GM23338 (cell line): Measurements from ENCODE around the gene KXD1.

ENCODE experiments used
- CREB1 ChIP-seq: fragments of 250-450 bp; sonication (Bioruptor Pico); IDR thresholded peaks from 2 replicates; pipeline ENCODE4 v1.5.0; 2020; ENCODE audit warnings: low read depth, mild to moderate bottlenecking, moderate library complexity
- EZH2 ChIP-seq: fragments of 200-600 bp; sonication (generic); IDR thresholded peaks from one replicate; pipeline ENCODE4 v1.8.0; 2017; ENCODE audit warnings: antibody characterized with exemption, mild to moderate bottlenecking, low read depth; ENCODE audit not compliant: unreplicated experiment
- EZH2phosphoT487 ChIP-seq: fragments of 200-600 bp; sonication (generic); IDR thresholded peaks from one replicate; pipeline ENCODE4 v1.8.1; 2018; ENCODE audit warnings: antibody characterized with exemption; ENCODE audit not compliant: unreplicated experiment
- JUNB ChIP-seq: IDR thresholded peaks from one replicate; pipeline ENCODE4 v1.6.1; 2016; ENCODE audit warnings: antibody characterized with exemption; ENCODE audit not compliant: unreplicated experiment
- POLR2AphosphoS5 ChIP-seq: IDR thresholded peaks from 2 replicates; pipeline ENCODE4 v1.6.1; 2016; ENCODE audit warnings: antibody characterized with exemption, low read depth
- ZNF331 ChIP-seq: fragments of 250-450 bp; sonication (Bioruptor Pico); IDR thresholded peaks from 2 replicates; pipeline ENCODE4 v1.5.0; 2020; ENCODE audit warnings: low read depth, mild to moderate bottlenecking, moderate library complexity
- TF ChIP-seq, protein P1 (sequence below), 2 experiments: fragments of 200-600 bp in 1 of 2; sonication (generic) in 1 of 2; conservative IDR thresholded peaks; 2 replicates each; pipeline versions ENCODE4 v1.5.1 to v1.6.1; 2016 to 2017; ENCODE audit warnings: antibody characterized with exemption in 2 of 2, low read depth in 2 of 2, mild to moderate bottlenecking in 2 of 2, moderate library complexity in 1 of 2
- TF ChIP-seq, protein P2 (sequence below): IDR thresholded peaks from one replicate; pipeline ENCODE4 v1.6.1; 2018; ENCODE audit warnings: antibody characterized with exemption; ENCODE audit not compliant: unreplicated experiment

- TF ChIP-seq, protein P1, sequence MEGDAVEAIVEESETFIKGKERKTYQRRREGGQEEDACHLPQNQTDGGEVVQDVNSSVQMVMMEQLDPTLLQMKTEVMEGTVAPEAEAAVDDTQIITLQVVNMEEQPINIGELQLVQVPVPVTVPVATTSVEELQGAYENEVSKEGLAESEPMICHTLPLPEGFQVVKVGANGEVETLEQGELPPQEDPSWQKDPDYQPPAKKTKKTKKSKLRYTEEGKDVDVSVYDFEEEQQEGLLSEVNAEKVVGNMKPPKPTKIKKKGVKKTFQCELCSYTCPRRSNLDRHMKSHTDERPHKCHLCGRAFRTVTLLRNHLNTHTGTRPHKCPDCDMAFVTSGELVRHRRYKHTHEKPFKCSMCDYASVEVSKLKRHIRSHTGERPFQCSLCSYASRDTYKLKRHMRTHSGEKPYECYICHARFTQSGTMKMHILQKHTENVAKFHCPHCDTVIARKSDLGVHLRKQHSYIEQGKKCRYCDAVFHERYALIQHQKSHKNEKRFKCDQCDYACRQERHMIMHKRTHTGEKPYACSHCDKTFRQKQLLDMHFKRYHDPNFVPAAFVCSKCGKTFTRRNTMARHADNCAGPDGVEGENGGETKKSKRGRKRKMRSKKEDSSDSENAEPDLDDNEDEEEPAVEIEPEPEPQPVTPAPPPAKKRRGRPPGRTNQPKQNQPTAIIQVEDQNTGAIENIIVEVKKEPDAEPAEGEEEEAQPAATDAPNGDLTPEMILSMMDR (conservative IDR thresholded peaks at IDR 0.05; ENCODE audit: low read depth in 2 of 2): no peak
- TF ChIP-seq POLR2AphosphoS5 (no peak), EZH2 (no peak), EZH2phosphoT487 (no peak), CREB1 (CRISPR knock-in tag) (no peak), ZNF331 (CRISPR knock-in tag) (no peak), JUNB (no peak)
- TF ChIP-seq, protein P2, sequence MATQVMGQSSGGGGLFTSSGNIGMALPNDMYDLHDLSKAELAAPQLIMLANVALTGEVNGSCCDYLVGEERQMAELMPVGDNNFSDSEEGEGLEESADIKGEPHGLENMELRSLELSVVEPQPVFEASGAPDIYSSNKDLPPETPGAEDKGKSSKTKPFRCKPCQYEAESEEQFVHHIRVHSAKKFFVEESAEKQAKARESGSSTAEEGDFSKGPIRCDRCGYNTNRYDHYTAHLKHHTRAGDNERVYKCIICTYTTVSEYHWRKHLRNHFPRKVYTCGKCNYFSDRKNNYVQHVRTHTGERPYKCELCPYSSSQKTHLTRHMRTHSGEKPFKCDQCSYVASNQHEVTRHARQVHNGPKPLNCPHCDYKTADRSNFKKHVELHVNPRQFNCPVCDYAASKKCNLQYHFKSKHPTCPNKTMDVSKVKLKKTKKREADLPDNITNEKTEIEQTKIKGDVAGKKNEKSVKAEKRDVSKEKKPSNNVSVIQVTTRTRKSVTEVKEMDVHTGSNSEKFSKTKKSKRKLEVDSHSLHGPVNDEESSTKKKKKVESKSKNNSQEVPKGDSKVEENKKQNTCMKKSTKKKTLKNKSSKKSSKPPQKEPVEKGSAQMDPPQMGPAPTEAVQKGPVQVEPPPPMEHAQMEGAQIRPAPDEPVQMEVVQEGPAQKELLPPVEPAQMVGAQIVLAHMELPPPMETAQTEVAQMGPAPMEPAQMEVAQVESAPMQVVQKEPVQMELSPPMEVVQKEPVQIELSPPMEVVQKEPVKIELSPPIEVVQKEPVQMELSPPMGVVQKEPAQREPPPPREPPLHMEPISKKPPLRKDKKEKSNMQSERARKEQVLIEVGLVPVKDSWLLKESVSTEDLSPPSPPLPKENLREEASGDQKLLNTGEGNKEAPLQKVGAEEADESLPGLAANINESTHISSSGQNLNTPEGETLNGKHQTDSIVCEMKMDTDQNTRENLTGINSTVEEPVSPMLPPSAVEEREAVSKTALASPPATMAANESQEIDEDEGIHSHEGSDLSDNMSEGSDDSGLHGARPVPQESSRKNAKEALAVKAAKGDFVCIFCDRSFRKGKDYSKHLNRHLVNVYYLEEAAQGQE: no peak
Observed at GRCh38 chr19:18594824-18595373, 37.2 kb downstream of the KXD1 start.
